Measurements from ENCODE around the gene ITM2C. TPM values are rescaled to one million over a fixed set of nuclear protein-coding genes. Genes with fewer than 3 reads are reported as not detected.

ITM2C gene
- total and polyA plus RNA-seq, 9 of the 15 experiments (the other 6 are each of a cell fraction or from before 2014, with no cell fraction given) = 0.49 to 58.8 (median 21.5) TPM

GRCh38 chr2:230910546-230911177 lies 45.9 kb downstream of the ITM2C start (continued):
- TF ChIP-seq REST (IDR thresholded peaks at IDR 0.05; ENCODE audit: borderline replicate concordance) = no peak
- TF ChIP-seq REST (CRISPR knock-in tag; IDR thresholded peaks at IDR 0.05; ENCODE audit: low read depth) = no peak
- TF ChIP-seq ARID1B (IDR thresholded peaks at IDR 0.05) = no peak
- no peak for TF ChIP-seq HDAC2 (IDR thresholded peaks at IDR 0.05)
- no peak for TF ChIP-seq KAT7 (CRISPR knock-in tag; IDR thresholded peaks at IDR 0.05; ENCODE audit: borderline replicate concordance)
- TF ChIP-seq STAT6 (CRISPR knock-in tag; IDR thresholded peaks at IDR 0.05) = no peak
- no peak for TF ChIP-seq MLLT1 (IDR thresholded peaks at IDR 0.05)
- peak; percentile 97 for TF ChIP-seq MAFK (IDR thresholded peaks at IDR 0.05; ENCODE audit: low read length)
- TF ChIP-seq ZNF316 (IDR thresholded peaks at IDR 0.05) = peak; percentile 99
- TF ChIP-seq ZC3H4 (CRISPR knock-in tag; IDR thresholded peaks at IDR 0.05; ENCODE audit: borderline replicate concordance) = no peak
- TF ChIP-seq TBP (optimal IDR thresholded peaks at IDR 0.05; ENCODE audit: low read depth, low read length) = no peak
- no peak for TF ChIP-seq CLOCK (CRISPR knock-in tag; IDR thresholded peaks at IDR 0.05; ENCODE audit: borderline replicate concordance)
- TF ChIP-seq SNIP1 (IDR thresholded peaks at IDR 0.05; ENCODE audit: low read depth) = no peak
- no peak for TF ChIP-seq HOXB6 (CRISPR knock-in tag; IDR thresholded peaks at IDR 0.05; ENCODE audit: borderline replicate concordance)
